ENCODE data around the gene LST1.

Gene LST1

GRCh38 chr6:31636698-31637596 lies 50.9 kb downstream of the LST1 start:
- TF ChIP-seq CTCF (IDR thresholded peaks at IDR 0.05; ENCODE audit: control extremely low read depth, extremely low read depth, low read depth, missing control alignments), result no peak
- ChIA-PET POLR2A (interaction anchor here (0.6 kb wide), 1 partner anchor 11 kb away, joined by 4 read pairs; no protein-coding TSS in a partner anchor), CTCF (interaction anchor here (1.1 to 3.3 kb wide), 4 partner anchors 10 to 14 kb away, joined by 3 to 11 read pairs (median 4); partner anchors contain the start of gene BAG6)
- DNase-seq (ENCODE audit: extremely low spot score), result no peak

All from GM10248 (cell line).